ENCODE data around the gene SUCLA2.
"Not testable (repeated sequence)": the region's sequence is repeated elsewhere in the genome, so short reads cannot be mapped to it uniquely, and the experiment has no call there.

Gene SUCLA2

DNA sequence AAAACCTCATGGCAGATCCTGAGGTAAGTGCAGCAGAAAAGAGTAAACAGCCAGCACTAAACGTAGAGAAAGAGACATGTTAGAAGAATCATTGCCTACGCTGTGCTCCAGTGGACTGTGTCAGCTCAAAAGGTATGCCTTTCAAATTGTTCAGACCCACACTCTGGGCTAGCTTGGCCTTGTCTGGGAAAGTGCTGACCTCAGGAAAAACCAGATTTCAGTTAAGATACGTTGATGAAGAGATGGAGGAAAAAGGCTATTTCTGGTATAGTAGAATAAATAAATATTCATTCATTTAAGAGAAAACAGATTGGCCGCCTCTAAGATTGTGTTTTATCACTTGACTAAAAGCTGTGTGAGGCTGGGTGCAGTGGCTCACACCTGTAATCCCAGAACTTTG, 9.6 kb upstream of the SUCLA2 start:
- Mint-ChIP-seq H3K4me3 (no peak overlapping the region), H3K36me3 (peaks cover 26% of the 10 kb centered on the region), H3K27ac (no peak overlapping the region), H3K9me3 (peaks cover 2% of the 10 kb centered on the region), H3K27me3 (no peaks in the 10 kb centered on the region), H3K4me1 (peaks cover 5% of the 10 kb centered on the region)
- DNase-seq = no peak
- CTCF ChIA-PET = no interaction called here

GRCh38 chr13:48009284-48009683, 8.2 kb upstream of the SUCLA2 start:
- DNase-seq = no peak
- CTCF ChIA-PET = interaction anchor here (1.1 kb wide), 1 partner anchor 28 kb away, joined by 3 read pairs; the partner anchor contains the start of gene NUDT15
- H3K9me3 Mint-ChIP-seq = peaks cover 2% of the 10 kb centered on the region
- H3K27me3 Mint-ChIP-seq = no peaks in the 10 kb centered on the region
- H3K4me1 Mint-ChIP-seq = peaks cover 5% of the 10 kb centered on the region
- no peak overlapping the region for H3K4me3 Mint-ChIP-seq
- H3K27ac Mint-ChIP-seq = no peak overlapping the region
- peaks cover 21% of the 10 kb centered on the region for H3K36me3 Mint-ChIP-seq

DNA sequence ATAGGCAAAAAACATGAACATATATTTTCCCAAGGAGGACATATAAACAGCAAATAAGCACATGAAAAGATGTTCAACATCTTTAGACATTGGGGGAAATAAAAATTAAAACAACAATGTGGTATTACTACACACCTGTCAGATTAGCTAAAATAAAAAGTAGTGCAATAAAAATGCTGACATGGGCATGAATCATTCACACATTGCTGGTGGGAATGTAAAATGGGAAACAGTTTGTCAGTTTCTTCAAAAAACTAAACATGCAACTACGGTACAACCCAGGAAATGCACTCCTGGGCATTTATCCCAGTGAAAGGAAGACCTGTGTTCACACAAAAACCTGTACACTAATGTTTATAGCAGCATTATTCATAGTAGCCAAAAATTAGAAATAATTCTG, 5.3 kb upstream of the SUCLA2 start:
- Mint-ChIP-seq H3K9me3 (no peaks in the 10 kb centered on the region), H3K27ac (no peak overlapping the region), H3K36me3 (peaks cover 15% of the 10 kb centered on the region), H3K27me3 (no peaks in the 10 kb centered on the region), H3K4me1 (peaks cover 14% of the 10 kb centered on the region), H3K4me3 (no peak overlapping the region)
- CTCF ChIA-PET = no interaction called here
- no peak for DNase-seq

DNA sequence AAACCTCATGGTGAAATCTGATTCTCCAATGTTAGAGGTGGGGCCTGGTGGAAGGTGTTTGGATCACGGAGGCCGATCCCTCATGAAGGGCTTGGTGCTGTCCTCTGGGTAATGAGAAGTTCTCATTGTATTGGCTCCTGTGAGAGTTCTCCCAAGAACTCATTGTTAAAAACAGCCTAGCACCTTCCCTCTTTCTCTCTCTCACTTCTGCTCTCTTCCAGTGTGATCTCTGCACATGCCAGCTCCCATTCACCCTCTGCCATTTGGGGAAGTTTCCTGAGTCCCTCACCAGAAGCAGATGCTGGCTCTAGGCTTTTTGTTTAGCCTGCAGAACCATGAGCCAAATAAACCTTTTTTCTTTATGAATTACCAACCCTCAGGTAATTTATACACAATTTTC, 3.1 kb upstream of the SUCLA2 start:
- CTCF ChIA-PET = no interaction called here
- Mint-ChIP-seq H3K4me3 (no peak overlapping the region), H3K9me3 (no peaks in the 10 kb centered on the region), H3K27me3 (no peaks in the 10 kb centered on the region), H3K36me3 (peaks cover 20% of the 10 kb centered on the region), H3K27ac (no peak overlapping the region), H3K4me1 (peaks cover 29% of the 10 kb centered on the region)
- no peak for DNase-seq

GRCh38 chr13:48001999-48002398, 926 bp upstream of the SUCLA2 start:
- H3K27ac Mint-ChIP-seq = peak overlapping the region; percentile 93
- H3K9me3 Mint-ChIP-seq, H3K27me3 Mint-ChIP-seq, DNase-seq: not testable (repeated sequence)
- CTCF ChIA-PET = interaction anchor here (1.6 kb wide), 1 partner anchor 36 kb away, joined by 6 read pairs; the partner anchor contains the start of gene NUDT15
- peak overlapping the region; percentile 94 for H3K4me3 Mint-ChIP-seq
- H3K4me1 Mint-ChIP-seq = peaks cover 32% of the 10 kb centered on the region
- peaks cover 16% of the 10 kb centered on the region for H3K36me3 Mint-ChIP-seq

DNA sequence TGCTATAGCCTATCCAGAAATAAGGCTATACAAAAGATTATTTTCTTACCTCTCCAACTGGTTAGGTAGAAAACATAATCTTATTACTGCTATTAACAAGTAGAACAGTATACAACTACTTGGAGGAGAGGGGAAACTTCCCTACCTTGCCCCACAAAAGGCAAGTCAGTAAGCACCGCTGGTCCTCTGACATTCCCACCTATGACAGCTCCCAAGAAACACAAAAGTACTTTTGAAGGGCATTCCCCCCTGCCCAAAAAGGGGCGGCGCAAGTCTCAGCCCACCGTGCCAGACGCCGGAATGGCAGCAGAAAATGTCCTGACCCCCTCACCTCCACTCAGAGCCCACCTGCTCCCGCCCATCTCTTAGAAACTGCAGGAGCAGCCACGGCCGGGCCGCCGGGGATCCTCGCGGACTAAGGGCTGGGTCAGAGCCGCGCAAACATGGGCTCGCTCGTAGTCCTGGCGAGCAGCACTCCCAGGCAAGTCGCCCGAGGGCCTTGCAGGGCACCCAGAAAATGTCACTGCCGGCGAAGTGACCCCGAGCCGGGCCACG, 437 bp downstream of the SUCLA2 start:
- H3K4me1 Mint-ChIP-seq = peaks cover 32% of the 10 kb centered on the region
- peaks cover 19% of the 10 kb centered on the region for H3K36me3 Mint-ChIP-seq
- DNase-seq = peak; percentile 50
- H3K27me3 Mint-ChIP-seq = no peaks in the 10 kb centered on the region
- CTCF ChIA-PET = interaction anchor here (1.6 kb wide), 1 partner anchor 37 kb away, joined by 6 read pairs; the partner anchor contains the start of gene NUDT15
- H3K27ac Mint-ChIP-seq = peak overlapping the region; percentile 93
- H3K4me3 Mint-ChIP-seq = peak overlapping the region; percentile 94
- no peaks in the 10 kb centered on the region for H3K9me3 Mint-ChIP-seq

DNA sequence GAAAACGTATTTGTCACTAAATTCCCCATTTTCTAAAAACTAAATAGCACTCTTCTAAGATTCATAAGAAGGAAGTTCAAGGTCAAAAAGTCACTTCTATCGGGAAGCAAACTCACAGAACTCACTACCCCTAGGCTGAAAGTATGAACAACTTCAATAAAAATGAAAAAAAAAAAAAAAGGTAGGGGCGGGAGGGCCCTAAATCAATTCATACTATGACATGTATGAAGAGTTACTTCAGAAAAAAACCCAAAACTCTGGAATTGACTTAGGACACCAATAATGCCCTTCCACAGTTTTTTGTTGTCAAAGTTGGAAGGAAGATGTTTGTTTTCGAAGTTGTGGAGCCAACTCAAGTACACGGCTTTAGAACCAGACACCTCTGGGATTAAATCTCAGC, 1.1 kb downstream of the SUCLA2 start:
- CTCF ChIA-PET = interaction anchor here (0.7 kb wide), 1 partner anchor 395 kb away, joined by 3 read pairs; no protein-coding TSS in a partner anchor
- H3K27me3 Mint-ChIP-seq = no peaks in the 10 kb centered on the region
- H3K27ac Mint-ChIP-seq = no peak overlapping the region
- peak overlapping the region; percentile 94 for H3K4me3 Mint-ChIP-seq
- no peak for DNase-seq
- peaks cover 32% of the 10 kb centered on the region for H3K4me1 Mint-ChIP-seq
- H3K36me3 Mint-ChIP-seq = peaks cover 19% of the 10 kb centered on the region
- H3K9me3 Mint-ChIP-seq = no peaks in the 10 kb centered on the region

DNA sequence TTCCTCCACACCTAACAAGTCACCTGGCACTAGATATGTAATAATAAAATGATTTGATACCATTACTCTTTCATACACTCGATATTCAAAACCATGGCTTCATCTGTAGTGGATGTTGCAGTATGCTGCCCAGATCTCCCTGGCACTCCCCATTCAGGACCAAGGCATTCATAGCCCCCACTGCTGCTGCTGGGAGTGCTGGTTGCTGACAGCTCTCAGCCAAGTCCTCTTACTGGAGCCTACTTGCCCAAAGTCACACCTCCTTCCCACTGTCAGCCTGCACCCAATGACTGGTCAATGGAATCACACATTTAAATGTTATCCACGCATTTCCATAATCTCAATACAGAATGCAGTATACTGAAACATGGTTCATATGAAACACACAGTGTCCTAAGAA, 3.7 kb downstream of the SUCLA2 start:
- peaks cover 38% of the 10 kb centered on the region for H3K36me3 Mint-ChIP-seq
- peaks cover 32% of the 10 kb centered on the region for H3K4me1 Mint-ChIP-seq
- no peak overlapping the region for H3K4me3 Mint-ChIP-seq
- CTCF ChIA-PET = no interaction called here
- no peak for DNase-seq
- no peaks in the 10 kb centered on the region for H3K27me3 Mint-ChIP-seq
- no peak overlapping the region for H3K27ac Mint-ChIP-seq
- no peaks in the 10 kb centered on the region for H3K9me3 Mint-ChIP-seq

GRCh38 chr13:47991859-47992258, 9.2 kb downstream of the SUCLA2 start:
- Mint-ChIP-seq H3K9me3 (no peaks in the 10 kb centered on the region), H3K27me3 (no peaks in the 10 kb centered on the region), H3K4me1 (peaks cover 2% of the 10 kb centered on the region), H3K4me3 (no peak overlapping the region), H3K36me3 (peaks cover 51% of the 10 kb centered on the region), H3K27ac (no peak overlapping the region)
- CTCF ChIA-PET = no interaction called here
- no peak for DNase-seq

- no peaks in the 10 kb centered on the region for H3K27me3 Mint-ChIP-seq
- DNase-seq = no peak
- H3K4me3 Mint-ChIP-seq = no peak overlapping the region
- CTCF ChIA-PET = no interaction called here
- H3K36me3 Mint-ChIP-seq = peaks cover 56% of the 10 kb centered on the region
- no peaks in the 10 kb centered on the region for H3K9me3 Mint-ChIP-seq
- no peak overlapping the region for H3K27ac Mint-ChIP-seq
- H3K4me1 Mint-ChIP-seq = peaks cover 2% of the 10 kb centered on the region
These were observed 10.1 kb downstream of the SUCLA2 start for GRCh38 chr13:47990920-47991466.

DNA sequence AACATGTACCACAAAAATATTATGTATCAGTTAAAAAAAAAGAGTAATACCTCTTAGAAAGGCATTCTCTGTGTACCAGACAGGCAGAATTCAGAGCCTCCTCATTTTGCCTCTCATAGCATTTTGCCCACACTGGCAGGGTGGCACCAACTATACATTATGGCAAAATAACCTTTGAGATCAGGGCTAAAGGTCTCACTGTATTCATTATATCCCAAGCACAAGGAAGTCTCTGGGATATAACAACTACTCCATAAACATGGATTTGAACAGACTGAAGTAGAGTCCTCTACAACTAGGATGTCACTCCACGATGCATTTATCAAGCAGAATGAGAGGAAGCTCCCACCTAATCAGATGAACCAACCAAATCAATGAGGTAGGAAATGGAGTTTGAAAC, 10.6 kb downstream of the SUCLA2 start:
- no peak overlapping the region for H3K4me3 Mint-ChIP-seq
- no peak overlapping the region for H3K27ac Mint-ChIP-seq
- CTCF ChIA-PET = no interaction called here
- H3K27me3 Mint-ChIP-seq = no peaks in the 10 kb centered on the region
- H3K9me3 Mint-ChIP-seq = no peaks in the 10 kb centered on the region
- peaks cover 2% of the 10 kb centered on the region for H3K4me1 Mint-ChIP-seq
- H3K36me3 Mint-ChIP-seq = peaks cover 60% of the 10 kb centered on the region
- no peak for DNase-seq

DNA sequence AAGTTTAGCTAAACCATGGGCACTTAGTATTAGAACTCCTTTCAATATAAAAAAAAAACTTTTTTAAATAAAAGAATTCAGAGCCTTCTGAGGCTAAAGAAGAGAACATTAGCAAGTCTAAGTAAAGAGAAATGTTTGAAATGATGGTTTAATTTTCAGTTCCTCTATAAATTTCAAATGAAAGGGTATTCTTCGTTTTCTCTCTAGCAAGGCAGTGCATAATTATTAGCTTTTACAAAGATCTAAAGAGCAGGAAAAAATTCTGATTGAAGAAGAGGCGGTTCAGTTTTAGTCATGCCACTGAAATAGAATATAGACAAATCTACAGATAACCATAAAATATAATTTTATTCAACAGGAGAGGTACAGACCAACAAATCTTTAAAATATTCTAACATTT, 18.0 kb downstream of the SUCLA2 start:
- no peaks in the 10 kb centered on the region for H3K4me1 Mint-ChIP-seq
- CTCF ChIA-PET = interaction anchor here (0.6 kb wide), 1 partner anchor 10 kb away, joined by 4 read pairs; no protein-coding TSS in a partner anchor
- no peak overlapping the region for H3K27ac Mint-ChIP-seq
- DNase-seq = no peak
- no peak overlapping the region for H3K4me3 Mint-ChIP-seq
- H3K9me3 Mint-ChIP-seq = peaks cover 10% of the 10 kb centered on the region
- peaks cover 47% of the 10 kb centered on the region for H3K36me3 Mint-ChIP-seq
- no peaks in the 10 kb centered on the region for H3K27me3 Mint-ChIP-seq

- H3K4me3 Mint-ChIP-seq = no peak overlapping the region
- peaks cover 60% of the 10 kb centered on the region for H3K36me3 Mint-ChIP-seq
- CTCF ChIA-PET = no interaction called here
These were observed 24.7 kb downstream of the SUCLA2 start for GRCh38 chr13:47976325-47976724.

GRCh38 chr13:47964863-47965262, 36.2 kb downstream of the SUCLA2 start:
- H3K4me1 Mint-ChIP-seq = no peaks in the 10 kb centered on the region
- DNase-seq = no peak
- peaks cover 62% of the 10 kb centered on the region for H3K36me3 Mint-ChIP-seq
- H3K4me3 Mint-ChIP-seq = no peak overlapping the region
- H3K27me3 Mint-ChIP-seq = no peaks in the 10 kb centered on the region
- peaks cover 14% of the 10 kb centered on the region for H3K9me3 Mint-ChIP-seq
- CTCF ChIA-PET = no interaction called here
- H3K27ac Mint-ChIP-seq = no peak overlapping the region

More at GRCh38 chr13:47976325-47976724, 24.7 kb downstream of the SUCLA2 start:
- no peak for DNase-seq
- H3K9me3 Mint-ChIP-seq = peaks cover 19% of the 10 kb centered on the region
- H3K4me1 Mint-ChIP-seq = no peaks in the 10 kb centered on the region
- H3K27ac Mint-ChIP-seq = no peak overlapping the region
- no peaks in the 10 kb centered on the region for H3K27me3 Mint-ChIP-seq

GRCh38 chr13:47962237-47962636, 38.8 kb downstream of the SUCLA2 start:
- Mint-ChIP-seq H3K27ac (no peak overlapping the region), H3K36me3 (peaks cover 75% of the 10 kb centered on the region), H3K4me3 (no peak overlapping the region), H3K4me1 (no peaks in the 10 kb centered on the region), H3K27me3 (no peaks in the 10 kb centered on the region), H3K9me3 (peaks cover 29% of the 10 kb centered on the region)
- no peak for DNase-seq
- CTCF ChIA-PET = no interaction called here
